GM12878 (cell line): ENCODE measurements around the gene ABCA13.

Source experiments
- CBX3 ChIP-seq: fragments of 200-600 bp; sonication (generic); IDR thresholded peaks from 2 replicates; pipeline ENCODE4 v1.6.1; 2016; ENCODE audit warnings: low read depth, borderline replicate concordance
- CTCF ChIP-seq, 3 experiments: IDR thresholded peaks in 2 of 3; conservative IDR thresholded peaks in 1 of 3; 2 replicates each; pipeline ENCODE4 v1.5.1; 2011; ENCODE audit warnings: low read depth in 3 of 3, low read length in 3 of 3, mild to moderate bottlenecking in 3 of 3, control low read depth in 2 of 3, moderate library complexity in 2 of 3, inconsistent platforms in 1 of 3, mixed read lengths in 1 of 3; ENCODE audit not compliant: control insufficient read depth in 2 of 3, insufficient read depth in 1 of 3; ENCODE audit errors: extremely low read depth in 1 of 3
- EGR1 ChIP-seq, 2 experiments: IDR thresholded peaks; 1 replicate in 1 of 2; 2 replicates in 1 of 2; pipeline ENCODE4 v1.6.1; 2011 to 2012; ENCODE audit warnings: low read depth in 2 of 2, low read length in 2 of 2, borderline replicate concordance in 1 of 2, mild to moderate bottlenecking in 1 of 2, moderate library complexity in 1 of 2
- EP300 ChIP-seq, 2 experiments: fragments of 150-350 bp in 1 of 2; IDR thresholded peaks; 2 replicates each; pipeline ENCODE4 v1.6.1; 2011 to 2012; ENCODE audit warnings: low read depth in 2 of 2, low read length in 2 of 2, borderline replicate concordance in 1 of 2, improper control_type of control experiment in 1 of 2, inconsistent platforms in 1 of 2; ENCODE audit not compliant: control insufficient read depth in 1 of 2
- EZH2 ChIP-seq: IDR thresholded peaks from 2 replicates; pipeline ENCODE4 v1.6.1; 2012; ENCODE audit warnings: low read depth, mild to moderate bottlenecking, control low read depth, inconsistent platforms, low read length, borderline replicate concordance; ENCODE audit not compliant: control insufficient read depth
- JUNB ChIP-seq: IDR thresholded peaks from 2 replicates; pipeline ENCODE4 v1.6.1; 2016; ENCODE audit warnings: antibody characterized with exemption, mild to moderate bottlenecking
- NR2C1 ChIP-seq: fragments of 450-650 bp; IDR thresholded peaks from 2 replicates; pipeline ENCODE4 v1.6.1; 2017; ENCODE audit warnings: antibody characterized with exemption, mild to moderate bottlenecking, moderate library complexity
- RFX5 ChIP-seq: IDR thresholded peaks from 2 replicates; pipeline ENCODE4 v1.6.1; 2011; ENCODE audit warnings: low read depth, low read length, improper control_type of control experiment
- SP1 ChIP-seq: IDR thresholded peaks from one replicate; pipeline ENCODE4 v1.6.1; 2011; ENCODE audit warnings: low read depth, low read length
- YBX1 ChIP-seq: fragments of 450-650 bp; IDR thresholded peaks from 2 replicates; pipeline ENCODE4 v1.6.1; 2016; ENCODE audit warnings: antibody characterized with exemption
- ZNF274 ChIP-seq: IDR thresholded peaks from one replicate; pipeline ENCODE4 v1.8.0; 2011; ENCODE audit not compliant: insufficient read length, insufficient read depth
- TF ChIP-seq, protein P1 (sequence below): IDR thresholded peaks from 2 replicates; pipeline ENCODE4 v1.6.1; 2012; ENCODE audit warnings: mild to moderate bottlenecking, low read depth, low read length

GRCh38 chr7:48408731-48409130 is 237.5 kb downstream of the ABCA13 start:
- TF ChIP-seq SP1 (no peak), ZNF274 (no peak), CTCF (IDR thresholded peaks at IDR 0.05 in 2 of 3, conservative IDR thresholded peaks at IDR 0.05 in 1 of 3; ENCODE audit: control insufficient read depth in 2 of 3, extremely low read depth in 1 of 3, insufficient read depth in 1 of 3, low read depth in 3 of 3, low read length in 3 of 3) (no peak), EP300 (IDR thresholded peaks at IDR 0.05; ENCODE audit: borderline replicate concordance in 1 of 2, control insufficient read depth in 1 of 2, low read depth in 2 of 2, low read length in 2 of 2) (no peak), RFX5 (no peak), JUNB (no peak), EGR1 (IDR thresholded peaks at IDR 0.05; ENCODE audit: borderline replicate concordance in 1 of 2, low read depth in 2 of 2, low read length in 2 of 2) (no peak), NR2C1 (no peak), CBX3 (no peak), YBX1 (no peak), EZH2 (no peak)
- TF ChIP-seq, protein P1, sequence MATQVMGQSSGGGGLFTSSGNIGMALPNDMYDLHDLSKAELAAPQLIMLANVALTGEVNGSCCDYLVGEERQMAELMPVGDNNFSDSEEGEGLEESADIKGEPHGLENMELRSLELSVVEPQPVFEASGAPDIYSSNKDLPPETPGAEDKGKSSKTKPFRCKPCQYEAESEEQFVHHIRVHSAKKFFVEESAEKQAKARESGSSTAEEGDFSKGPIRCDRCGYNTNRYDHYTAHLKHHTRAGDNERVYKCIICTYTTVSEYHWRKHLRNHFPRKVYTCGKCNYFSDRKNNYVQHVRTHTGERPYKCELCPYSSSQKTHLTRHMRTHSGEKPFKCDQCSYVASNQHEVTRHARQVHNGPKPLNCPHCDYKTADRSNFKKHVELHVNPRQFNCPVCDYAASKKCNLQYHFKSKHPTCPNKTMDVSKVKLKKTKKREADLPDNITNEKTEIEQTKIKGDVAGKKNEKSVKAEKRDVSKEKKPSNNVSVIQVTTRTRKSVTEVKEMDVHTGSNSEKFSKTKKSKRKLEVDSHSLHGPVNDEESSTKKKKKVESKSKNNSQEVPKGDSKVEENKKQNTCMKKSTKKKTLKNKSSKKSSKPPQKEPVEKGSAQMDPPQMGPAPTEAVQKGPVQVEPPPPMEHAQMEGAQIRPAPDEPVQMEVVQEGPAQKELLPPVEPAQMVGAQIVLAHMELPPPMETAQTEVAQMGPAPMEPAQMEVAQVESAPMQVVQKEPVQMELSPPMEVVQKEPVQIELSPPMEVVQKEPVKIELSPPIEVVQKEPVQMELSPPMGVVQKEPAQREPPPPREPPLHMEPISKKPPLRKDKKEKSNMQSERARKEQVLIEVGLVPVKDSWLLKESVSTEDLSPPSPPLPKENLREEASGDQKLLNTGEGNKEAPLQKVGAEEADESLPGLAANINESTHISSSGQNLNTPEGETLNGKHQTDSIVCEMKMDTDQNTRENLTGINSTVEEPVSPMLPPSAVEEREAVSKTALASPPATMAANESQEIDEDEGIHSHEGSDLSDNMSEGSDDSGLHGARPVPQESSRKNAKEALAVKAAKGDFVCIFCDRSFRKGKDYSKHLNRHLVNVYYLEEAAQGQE = no peak
